Measurements from ENCODE around the gene ZNF530.

The ZNF530 gene

GRCh38 chr19:57615346-57615745 is 15.7 kb downstream of the ZNF530 start:
- DNase-seq, result no peak

- no peak for DNase-seq
Observed at GRCh38 chr19:57620673-57621348, 21.1 kb downstream of the ZNF530 start.

- DNase-seq, result no peak
Observed at GRCh38 chr19:57623091-57623490, 23.4 kb downstream of the ZNF530 start.

- DNase-seq, result peak; percentile 91
Observed at GRCh38 chr19:57632987-57633831, 33.5 kb downstream of the ZNF530 start, which contains the start of gene ZNF211. Gene ZNF211, plus strand, starts transcription at chr19:57633168. Its CDS starts 179 bp downstream, at chr19:57633347.

- DNase-seq, result no peak
Observed at GRCh38 chr19:57633832-57634131, 34.1 kb downstream of the ZNF530 start.

GRCh38 chr19:57637379-57637778 is 37.7 kb downstream of the ZNF530 start:
- DNase-seq, result no peak

- no peak for DNase-seq
Observed at GRCh38 chr19:57641715-57642234, 42.1 kb downstream of the ZNF530 start.

- no peak for DNase-seq
Observed at GRCh38 chr19:57642396-57643046, 42.8 kb downstream of the ZNF530 start.

GRCh38 chr19:57643734-57644133 is 44.0 kb downstream of the ZNF530 start:
- DNase-seq, result no peak

GRCh38 chr19:57648331-57649003 is 48.8 kb downstream of the ZNF530 start:
- DNase-seq, result no peak

GRCh38 chr19:57651654-57651996 is 51.9 kb downstream of the ZNF530 start:
- no peak for DNase-seq

- DNase-seq, result no peak
Observed at GRCh38 chr19:57653689-57654088, 54.0 kb downstream of the ZNF530 start.

GRCh38 chr19:57655443-57655842 is 55.8 kb downstream of the ZNF530 start:
- no peak for DNase-seq

GRCh38 chr19:57656346-57656745 is 56.7 kb downstream of the ZNF530 start:
- DNase-seq, result no peak
